CD4-positive, alpha-beta memory T cell (primary cell): Measurements from ENCODE around the gene NCEH1. TPM values are rescaled to one million over a fixed set of nuclear protein-coding genes. Genes with fewer than 3 reads are reported as not detected.
"Not testable (repeated sequence)": the region's sequence is repeated elsewhere in the genome, so short reads cannot be mapped to it uniquely, and the experiment has no call there.

Experiments used
- CTCF ChIA-PET: fragments of 350-600 bp; sonication (Branson Sonifier 250); formaldehyde crosslinking; loops from one replicate; lab custom pipeline; 2021; ENCODE audit warnings: inconsistent platforms; ENCODE audit not compliant: partially characterized antibody; lab: Charles Lee
- POLR2A ChIA-PET: fragments of 350-600 bp; sonication (Branson Sonifier 250); formaldehyde crosslinking; loops from one replicate; lab custom pipeline; 2021; ENCODE audit not compliant: partially characterized antibody; lab: Charles Lee
- DNase-seq, 5 donors: peaks; one replicate each; pipeline versions ENCODE4 v3.0.0 to v3.0.0-alpha.2; 2020 to 2022; ENCODE audit warnings: mixed read lengths in 1 of 5
- H3K27ac ChIP-seq: one replicate; pipeline ENCODE4 v1.7.0; 2013; ENCODE audit warnings: low read depth, low read length
- H3K27me3 ChIP-seq: 2 replicates; pipeline ENCODE4 v1.7.0; 2013; ENCODE audit warnings: mild to moderate bottlenecking, low read length, moderate library complexity; ENCODE audit not compliant: insufficient read depth
- H3K36me3 ChIP-seq: 2 replicates; pipeline ENCODE4 v1.7.0; 2013; ENCODE audit warnings: mild to moderate bottlenecking, low read length, moderate library complexity; ENCODE audit not compliant: insufficient read depth
- H3K4me1 ChIP-seq: 2 replicates; pipeline ENCODE4 v1.7.0; 2013; ENCODE audit warnings: mild to moderate bottlenecking, low read length, moderate library complexity; ENCODE audit not compliant: insufficient read depth
- H3K4me3 ChIP-seq, 2 donors: one replicate each; pipeline ENCODE4 v1.7.0; 2013; ENCODE audit warnings: low read length in 2 of 2, mild to moderate bottlenecking in 1 of 2
- H3K9me3 ChIP-seq, 2 donors: one replicate each; pipeline ENCODE4 v1.7.0; 2013; ENCODE audit warnings: low read length in 2 of 2, control low read depth in 1 of 2; ENCODE audit not compliant: control insufficient read depth in 1 of 2
- H3K27ac Mint-ChIP-seq, 7 donors: one replicate each; pipeline ENCODE4 v1.8.0; 2020 to 2021; ENCODE audit warnings: mixed read lengths in 7 of 7, mild to moderate bottlenecking in 6 of 7, inconsistent platforms in 3 of 7, moderate library complexity in 3 of 7
- H3K27me3 Mint-ChIP-seq, 2 donors: one replicate each; pipeline ENCODE4 v1.8.0; 2020 to 2021; ENCODE audit warnings: mixed read lengths in 2 of 2
- H3K36me3 Mint-ChIP-seq, 2 donors: one replicate each; pipeline ENCODE4 v1.8.0; 2020 to 2021; ENCODE audit warnings: mixed read lengths in 2 of 2, inconsistent platforms in 1 of 2, mild to moderate bottlenecking in 1 of 2
- H3K4me1 Mint-ChIP-seq, 4 donors: one replicate each; pipeline ENCODE4 v1.8.0; 2020 to 2021; ENCODE audit warnings: mixed read lengths in 4 of 4, mild to moderate bottlenecking in 1 of 4
- H3K4me3 Mint-ChIP-seq, 8 donors: one replicate each; pipeline ENCODE4 v1.8.0; 2020 to 2021; ENCODE audit warnings: mixed read lengths in 8 of 8, mild to moderate bottlenecking in 7 of 8, moderate library complexity in 6 of 8, inconsistent platforms in 3 of 8
- H3K9me3 Mint-ChIP-seq, 8 donors: one replicate each; pipeline ENCODE4 v1.8.0; 2020 to 2021; ENCODE audit warnings: mixed read lengths in 8 of 8, mild to moderate bottlenecking in 5 of 8, inconsistent platforms in 3 of 8, moderate library complexity in 1 of 8
- intact Hi-C: fragments of 100-400 bp; cut with micrococcal nuclease; formaldehyde crosslinking; loops from one replicate; pipeline ENCODE4 v1.15.1; 2023
- polyA plus RNA-seq, 2 donors: library from polyadenylated mRNA; unstranded; fragments of 300-500 nt; fragmentation: Illumina TruSeq; gene quantifications; one replicate each; pipeline ENCODE4 v1.2.3, GENCODE V29; 2021
- total RNA-seq, 2 experiments: library from RNA; stranded (reverse); gene quantifications; one replicate each; pipeline ENCODE4 v1.2.3, GENCODE V29; 2021

Gene NCEH1
- total and polyA plus RNA-seq, 4 experiments from 2014 or later = 2.1 to 5.1 (median 3.4) TPM

DNA sequence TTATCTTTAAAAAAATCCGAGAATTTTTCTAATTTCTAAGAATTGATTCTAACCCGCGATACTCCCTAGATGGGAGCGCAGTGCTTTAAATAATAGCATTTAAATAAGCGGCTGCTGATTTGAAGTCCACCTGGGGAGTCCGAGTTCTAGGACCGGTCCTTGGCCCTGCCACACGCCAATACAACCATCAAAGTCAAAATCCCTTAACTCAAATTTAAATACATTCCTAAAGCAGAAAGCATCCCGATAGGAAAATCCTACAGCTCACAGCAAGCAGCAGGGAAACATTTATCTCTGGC, 39.2 kb upstream of the NCEH1 start:
- POLR2A ChIA-PET = interaction anchor here (0.6 to 1.6 kb wide), 5 partner anchors 9 to 154 kb away, joined by 3 to 9 read pairs (median 3); partner anchors contain the start of gene NCEH1
- intact Hi-C loops = loop anchor here (1.0 to 5.0 kb wide), 5 partner anchors 39 to 1880 kb away; partner anchors contain the start of genes EIF5A2, FNDC3B, NCEH1 and RPL22L1
- peaks cover 0 to 3% of the 10 kb centered on the region in 2 donors for H3K36me3 Mint-ChIP-seq

DNA sequence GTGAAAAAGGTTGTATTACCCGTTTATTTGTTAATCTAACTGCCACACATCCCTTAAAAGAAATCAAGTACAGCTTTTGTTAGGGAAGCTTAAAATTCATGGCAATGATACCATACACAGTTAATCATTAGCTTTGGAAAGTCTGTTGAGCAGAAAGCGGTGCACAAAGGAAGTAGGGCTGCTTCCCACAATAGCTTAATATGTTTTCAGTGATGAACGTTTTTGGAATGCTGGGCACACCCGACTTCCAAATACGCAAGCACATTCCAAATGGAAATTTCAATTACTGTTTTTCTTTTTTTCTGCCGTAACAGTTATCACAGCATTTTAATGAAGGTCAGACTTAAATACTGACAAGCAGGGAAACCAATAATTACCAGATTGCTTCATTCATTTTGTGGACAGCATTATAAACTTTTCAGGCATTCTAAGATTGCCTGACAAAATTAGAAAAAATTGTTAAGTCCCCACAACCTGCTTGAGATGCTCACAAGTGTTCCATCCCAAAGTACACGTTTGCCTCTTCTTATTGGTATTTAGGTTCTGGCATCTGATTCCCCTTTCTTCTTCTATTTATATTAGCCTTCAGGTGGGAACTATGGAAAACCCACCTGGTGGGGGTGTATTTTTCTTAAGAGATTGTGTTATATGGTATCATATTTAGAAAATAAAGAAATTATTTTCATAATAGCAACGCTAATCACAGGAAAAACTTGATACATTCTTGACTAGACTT, 38.5 kb upstream of the NCEH1 start:
- Mint-ChIP-seq H3K27ac (peak overlapping the region; percentile 38 to 96 (median 90)), H3K27me3 (no peaks in the 10 kb centered on the region), H3K4me1 (peaks cover 16 to 31% (median 21%) of the 10 kb centered on the region in 4 donors), H3K9me3 (peaks cover 0 to 2% (median 0%) of the 10 kb centered on the region in 8 donors), H3K36me3 (peaks cover 0 to 3% of the 10 kb centered on the region in 2 donors), H3K4me3 (peak overlapping the region in 7 of 8 donors; percentile 12 to 99 (median 99))
- Histone ChIP-seq H3K4me3 (peak overlapping the region in 1 of 2 donors; percentile 36), H3K27me3 (no peaks in the 10 kb centered on the region), H3K9me3 (no peaks in the 10 kb centered on the region), H3K36me3 (no peaks in the 10 kb centered on the region), H3K4me1 (peaks cover 19% of the 10 kb centered on the region), H3K27ac (no peak overlapping the region)
- CTCF ChIA-PET = interaction anchor here (0.7 to 1.7 kb wide), 11 partner anchors 8 to 474 kb away, joined by 3 to 7 read pairs (median 3); partner anchors contain the start of gene NCEH1
- POLR2A ChIA-PET = interaction anchor here (0.6 to 1.6 kb wide), 5 partner anchors 9 to 154 kb away, joined by 3 to 9 read pairs (median 3); partner anchors contain the start of gene NCEH1
- intact Hi-C loops = no loop called here
- DNase-seq = no peak

More for the DNA sequence above, 39.2 kb upstream of the NCEH1 start:
- Histone ChIP-seq H3K27me3 (no peaks in the 10 kb centered on the region), H3K4me3 (peak overlapping the region; percentile 36 to 54), H3K36me3 (no peaks in the 10 kb centered on the region), H3K9me3 (no peaks in the 10 kb centered on the region), H3K4me1 (peaks cover 22% of the 10 kb centered on the region), H3K27ac (peak overlapping the region; percentile 59)
- Mint-ChIP-seq H3K27me3 (no peaks in the 10 kb centered on the region), H3K4me1 (peaks cover 16 to 35% (median 25%) of the 10 kb centered on the region in 4 donors), H3K9me3 (peaks cover 0 to 2% (median 0%) of the 10 kb centered on the region in 8 donors), H3K4me3 (peak overlapping the region; percentile 94 to 99 (median 98)), H3K27ac (peak overlapping the region; percentile 84 to 96 (median 94))
- DNase-seq = no peak
- CTCF ChIA-PET = interaction anchor here (0.8 to 1.7 kb wide), 9 partner anchors 9 to 474 kb away, joined by 3 to 7 read pairs (median 3); partner anchors contain the start of gene NCEH1

DNA sequence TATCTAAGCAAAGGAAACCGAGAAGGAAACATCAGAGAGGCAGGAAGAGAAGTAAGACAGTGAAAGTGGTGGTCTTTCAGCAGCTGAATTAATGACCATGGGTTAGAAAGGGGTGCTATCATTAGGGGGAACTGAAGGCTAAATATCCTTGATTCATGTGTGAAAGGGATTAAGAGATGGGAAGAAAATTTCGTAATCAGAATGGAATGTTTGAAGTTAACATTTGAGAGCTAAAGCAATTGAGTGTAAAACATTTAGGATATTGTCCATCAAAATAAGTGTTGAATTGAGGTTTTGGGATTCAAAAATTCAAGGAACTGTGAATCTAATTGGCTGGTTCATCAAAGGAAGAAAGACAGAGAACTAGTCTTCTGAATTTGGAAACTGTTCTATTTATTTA, 35.6 kb upstream of the NCEH1 start:
- POLR2A ChIA-PET = no interaction called here
- no peak overlapping the region for H3K4me3 ChIP-seq
- no peak overlapping the region for H3K27ac ChIP-seq
- H3K27me3 ChIP-seq = no peaks in the 10 kb centered on the region
- DNase-seq = no peak
- peaks cover 5 to 13% (median 10%) of the 10 kb centered on the region in 4 donors for H3K4me1 Mint-ChIP-seq
- intact Hi-C loops = no loop called here
- peak overlapping the region in 3 of 7 donors; percentile 67 to 83 (median 74) for H3K27ac Mint-ChIP-seq
- H3K4me1 ChIP-seq = peaks cover 14% of the 10 kb centered on the region
- no peaks in the 10 kb centered on the region for H3K36me3 ChIP-seq
- H3K9me3 Mint-ChIP-seq = peaks cover 0 to 2% (median 0%) of the 10 kb centered on the region in 8 donors
- H3K36me3 Mint-ChIP-seq = peaks cover 0 to 3% of the 10 kb centered on the region in 2 donors
- CTCF ChIA-PET = no interaction called here
- peaks cover 0 to 2% of the 10 kb centered on the region in 2 donors for H3K27me3 Mint-ChIP-seq
- H3K4me3 Mint-ChIP-seq = peak overlapping the region in 1 of 8 donors; percentile 1
- H3K9me3 ChIP-seq = no peaks in the 10 kb centered on the region

- Histone ChIP-seq H3K4me1 (no peaks in the 10 kb centered on the region), H3K27me3 (no peaks in the 10 kb centered on the region), H3K36me3 (no peaks in the 10 kb centered on the region), H3K27ac (no peak overlapping the region), H3K9me3 (no peaks in the 10 kb centered on the region), H3K4me3 (no peak overlapping the region)
- Mint-ChIP-seq H3K36me3 (no peaks in the 10 kb centered on the region), H3K27ac (no peak overlapping the region), H3K27me3 (peaks cover 9 to 10% of the 10 kb centered on the region in 2 donors), H3K4me3 (no peak overlapping the region), H3K4me1 (peaks cover 0 to 1% (median 0%) of the 10 kb centered on the region in 4 donors), H3K9me3 (no peaks in the 10 kb centered on the region)
- intact Hi-C loops = no loop called here
- no peak for DNase-seq
- ChIA-PET POLR2A (no interaction called here), CTCF (no interaction called here)
Observed at GRCh38 chr3:172739462-172739861, 28.6 kb upstream of the NCEH1 start.

- Histone ChIP-seq H3K4me1 (no peaks in the 10 kb centered on the region), H3K4me3 (no peak overlapping the region), H3K27me3 (no peaks in the 10 kb centered on the region), H3K36me3 (no peaks in the 10 kb centered on the region), H3K9me3 (no peaks in the 10 kb centered on the region), H3K27ac (no peak overlapping the region)
- Mint-ChIP-seq H3K27ac (no peak overlapping the region), H3K4me1 (peaks cover 0 to 1% (median 0%) of the 10 kb centered on the region in 4 donors), H3K4me3 (no peak overlapping the region), H3K9me3 (no peaks in the 10 kb centered on the region), H3K36me3 (no peaks in the 10 kb centered on the region), H3K27me3 (peaks cover 9% of the 10 kb centered on the region in 2 donors)
- intact Hi-C loops = no loop called here
- CTCF ChIA-PET = no interaction called here
- DNase-seq = no peak
- POLR2A ChIA-PET = no interaction called here
Observed at GRCh38 chr3:172735014-172735413, 24.1 kb upstream of the NCEH1 start.

- CTCF ChIA-PET = interaction anchor here (0.9 to 1.8 kb wide), 3 partner anchors 17 to 130 kb away, joined by 3 to 4 read pairs (median 3); no protein-coding TSS in a partner anchor
- H3K36me3 Mint-ChIP-seq = peaks cover 0 to 5% of the 10 kb centered on the region in 2 donors
Observed at GRCh38 chr3:172726380-172726779, 15.5 kb upstream of the NCEH1 start.

GRCh38 chr3:172722536-172723040, 11.7 kb upstream of the NCEH1 start:
- peaks cover 0 to 15% (median 10%) of the 10 kb centered on the region in 8 donors for H3K9me3 Mint-ChIP-seq
- intact Hi-C loops, H3K27ac ChIP-seq, H3K4me3 Mint-ChIP-seq, H3K27me3 ChIP-seq, H3K9me3 ChIP-seq, H3K4me3 ChIP-seq, H3K4me1 ChIP-seq, H3K27ac Mint-ChIP-seq, H3K36me3 Mint-ChIP-seq, H3K4me1 Mint-ChIP-seq, DNase-seq, CTCF ChIA-PET, H3K36me3 ChIP-seq, POLR2A ChIA-PET, H3K27me3 Mint-ChIP-seq: not testable (repeated sequence)

More at GRCh38 chr3:172726380-172726779, 15.5 kb upstream of the NCEH1 start:
- H3K36me3 ChIP-seq = no peaks in the 10 kb centered on the region
- no peak for DNase-seq
- no peaks in the 10 kb centered on the region for H3K9me3 ChIP-seq
- no peak overlapping the region for H3K27ac Mint-ChIP-seq
- H3K4me1 ChIP-seq = no peaks in the 10 kb centered on the region
- H3K9me3 Mint-ChIP-seq = peaks cover 0 to 14% (median 10%) of the 10 kb centered on the region in 8 donors
- H3K4me1 Mint-ChIP-seq = no peaks in the 10 kb centered on the region
- H3K4me3 Mint-ChIP-seq = no peak overlapping the region
- H3K27ac ChIP-seq = no peak overlapping the region
- H3K27me3 ChIP-seq = no peaks in the 10 kb centered on the region
- intact Hi-C loops = no loop called here
- H3K27me3 Mint-ChIP-seq = peaks cover 3% of the 10 kb centered on the region in 2 donors
- POLR2A ChIA-PET = no interaction called here
- no peak overlapping the region for H3K4me3 ChIP-seq
